Choroid plexus epithelial cell (primary cell): ENCODE results near the gene ADIG.
"Not testable (repeated sequence)": the region's sequence is repeated elsewhere in the genome, so short reads cannot be mapped to it uniquely, and the experiment has no call there.

ENCODE experiments used
- DNase-seq: peaks from one replicate; pipeline ENCODE4 v3.0.0-alpha.2; 2010; ENCODE audit warnings: low read depth
- H3K4me3 ChIP-seq: 2 replicates; pipeline ENCODE4 v1.5.1; 2011; ENCODE audit warnings: low read depth, mild to moderate bottlenecking, control low read depth, low read length, moderate library complexity
- CTCF ChIP-seq: conservative IDR thresholded peaks from 2 replicates; pipeline ENCODE4 v1.5.1; 2011; ENCODE audit warnings: low read depth, mild to moderate bottlenecking, control low read depth, inconsistent platforms, low read length, moderate library complexity

ADIG gene

DNA sequence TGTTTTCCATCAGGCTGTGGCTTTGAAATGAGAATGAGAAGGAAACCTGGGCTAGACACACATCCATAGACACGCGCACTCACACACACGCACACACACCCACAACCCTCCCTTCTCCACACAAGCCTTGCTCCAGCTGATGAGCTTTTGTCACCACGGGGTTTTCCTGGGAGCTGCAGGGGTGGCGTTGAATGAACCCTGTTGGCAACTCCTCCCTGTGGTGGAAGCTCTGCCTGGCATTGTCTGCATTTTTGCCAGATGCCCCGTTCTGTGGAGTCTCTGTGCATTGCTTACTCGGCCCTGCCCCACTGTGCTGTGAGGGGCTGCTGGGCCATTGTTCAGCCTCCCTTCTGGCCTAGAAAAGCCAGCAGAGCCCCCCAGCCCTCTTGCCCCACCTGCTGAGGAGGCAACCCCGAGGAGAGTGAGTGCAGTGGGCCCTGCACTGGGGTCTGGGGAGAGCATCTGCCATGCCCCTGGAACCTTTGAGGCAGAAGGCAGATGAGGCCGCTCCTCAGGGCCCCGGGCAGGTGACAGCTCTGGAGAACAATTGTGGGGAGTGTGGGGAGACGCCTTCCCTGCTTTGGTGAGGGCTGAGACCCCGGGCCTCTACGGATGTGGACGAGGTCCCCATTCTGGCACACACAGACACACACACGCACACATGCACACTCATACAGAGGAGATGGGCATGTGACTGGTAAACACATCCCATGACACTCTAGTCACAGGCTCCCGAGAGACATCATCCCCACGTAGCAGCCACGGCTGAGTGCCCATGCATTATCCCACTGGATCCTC is 9.9 kb downstream of the ADIG start:
- no peak overlapping the region for H3K4me3 ChIP-seq
- DNase-seq = peak; percentile 67
- peak; percentile 19 for TF ChIP-seq CTCF

GRCh38 chr20:38591474-38592410 is 10.7 kb downstream of the ADIG start:
- no peak for DNase-seq
- H3K4me3 ChIP-seq = no peak overlapping the region
- TF ChIP-seq CTCF = no peak

DNA sequence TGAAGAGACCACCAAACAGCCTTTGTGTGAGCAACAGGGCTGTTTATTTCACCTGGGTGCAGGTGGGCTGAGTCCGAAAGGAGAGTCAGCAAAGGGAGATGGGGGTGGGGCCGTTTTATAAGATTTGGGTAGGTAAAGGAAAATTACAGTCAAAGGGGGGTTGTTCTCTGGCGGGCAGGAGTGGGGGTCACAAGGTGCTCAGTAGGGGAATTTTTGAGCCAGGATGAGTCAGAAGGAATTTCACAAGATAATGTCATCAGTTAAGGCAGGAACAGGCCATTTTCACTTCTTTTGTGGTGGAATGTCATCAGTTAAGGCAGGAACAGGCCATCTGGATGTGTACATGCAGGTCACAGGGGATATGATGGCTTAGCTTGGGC is 11.4 kb downstream of the ADIG start:
- DNase-seq = peak; percentile 56
- not testable (repeated sequence) for H3K4me3 ChIP-seq

GRCh38 chr20:38594281-38594680 is 13.3 kb downstream of the ADIG start:
- not testable (repeated sequence) for DNase-seq, H3K4me3 ChIP-seq

DNA sequence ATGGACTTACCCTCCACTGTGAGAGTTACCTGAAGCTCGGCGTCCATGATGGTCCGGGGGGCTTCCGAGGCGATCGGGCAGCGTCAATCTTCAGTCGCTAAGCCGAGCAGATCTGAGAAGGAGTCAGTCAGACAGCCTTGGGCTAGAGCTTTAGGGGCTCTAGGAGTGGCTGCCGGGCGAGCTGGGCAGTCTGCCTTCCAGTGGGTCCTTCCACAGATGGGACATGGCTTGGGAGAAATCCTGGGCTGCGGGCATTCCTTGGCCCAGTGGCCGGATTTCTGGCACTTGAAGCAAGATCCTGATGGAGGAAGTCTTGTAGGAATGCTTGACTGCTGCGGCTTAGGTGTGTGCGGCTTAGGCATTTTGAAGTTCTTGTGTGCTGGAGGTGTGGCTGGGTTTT is 14.9 kb downstream of the ADIG start:
- DNase-seq = not testable (repeated sequence)

GRCh38 chr20:38599410-38599882 is 18.4 kb downstream of the ADIG start:
- peak; percentile 29 for DNase-seq
- TF ChIP-seq CTCF = no peak
- H3K4me3 ChIP-seq = no peak overlapping the region

More for the DNA sequence above, 14.9 kb downstream of the ADIG start:
- H3K4me3 ChIP-seq = not testable (repeated sequence)

GRCh38 chr20:38600057-38600456 is 19.1 kb downstream of the ADIG start:
- no peak for DNase-seq

More at GRCh38 chr20:38600057-38600456, 19.1 kb downstream of the ADIG start:
- no peak overlapping the region for H3K4me3 ChIP-seq
- TF ChIP-seq CTCF = no peak
